GM21381 (cell line): ENCODE results near the gene ZSCAN12.

Source experiments
- ATAC-seq: cut with Tn5 transposase; IDR thresholded peaks from one replicate; pipeline ENCODE4 v1.9.1; 2021; ENCODE audit warnings: mild to moderate bottlenecking, moderate library complexity; ENCODE audit not compliant: unreplicated experiment

ZSCAN12 gene

DNA sequence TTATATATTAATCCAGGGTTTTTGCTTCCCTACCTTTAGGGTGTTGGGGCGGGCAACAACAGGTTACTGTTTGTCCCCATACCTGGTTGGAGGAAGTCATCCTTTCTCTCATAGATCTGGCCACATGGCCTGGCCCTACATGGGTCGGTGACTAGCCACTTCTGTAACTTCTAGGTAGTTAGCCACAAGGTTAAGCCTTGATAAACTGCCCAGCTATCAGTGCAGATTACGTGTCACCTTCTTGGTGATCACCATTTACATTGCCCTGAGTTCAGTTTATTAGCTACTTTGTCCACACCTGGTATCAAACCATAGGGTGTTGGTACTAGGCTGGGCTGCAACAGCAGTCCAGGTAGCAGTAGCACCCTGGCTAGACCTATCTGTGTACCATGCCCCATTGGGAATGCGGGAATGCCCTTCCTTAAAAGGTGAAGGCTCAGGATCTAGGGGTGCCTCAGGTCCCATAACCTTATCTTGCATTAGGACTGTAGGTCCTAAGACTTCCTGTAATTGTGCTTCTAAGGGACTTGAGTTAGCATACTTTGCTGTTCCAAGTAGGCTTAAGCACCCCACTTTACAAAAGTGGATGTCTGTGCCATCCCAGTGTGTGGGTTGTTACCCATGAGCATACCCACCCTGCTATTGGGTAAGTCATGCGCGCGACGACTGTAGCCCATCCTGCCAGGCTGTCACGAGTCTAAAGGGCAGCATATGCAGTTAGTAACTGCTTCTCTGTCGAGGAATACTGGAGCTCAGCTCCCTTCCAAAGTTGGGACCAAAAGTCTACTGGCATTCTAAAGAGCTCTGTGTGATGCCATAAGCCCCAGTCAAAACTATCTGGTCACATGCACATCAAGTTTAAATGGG lies 44.6 kb downstream of the ZSCAN12 start:
- no peak for ATAC-seq

DNA sequence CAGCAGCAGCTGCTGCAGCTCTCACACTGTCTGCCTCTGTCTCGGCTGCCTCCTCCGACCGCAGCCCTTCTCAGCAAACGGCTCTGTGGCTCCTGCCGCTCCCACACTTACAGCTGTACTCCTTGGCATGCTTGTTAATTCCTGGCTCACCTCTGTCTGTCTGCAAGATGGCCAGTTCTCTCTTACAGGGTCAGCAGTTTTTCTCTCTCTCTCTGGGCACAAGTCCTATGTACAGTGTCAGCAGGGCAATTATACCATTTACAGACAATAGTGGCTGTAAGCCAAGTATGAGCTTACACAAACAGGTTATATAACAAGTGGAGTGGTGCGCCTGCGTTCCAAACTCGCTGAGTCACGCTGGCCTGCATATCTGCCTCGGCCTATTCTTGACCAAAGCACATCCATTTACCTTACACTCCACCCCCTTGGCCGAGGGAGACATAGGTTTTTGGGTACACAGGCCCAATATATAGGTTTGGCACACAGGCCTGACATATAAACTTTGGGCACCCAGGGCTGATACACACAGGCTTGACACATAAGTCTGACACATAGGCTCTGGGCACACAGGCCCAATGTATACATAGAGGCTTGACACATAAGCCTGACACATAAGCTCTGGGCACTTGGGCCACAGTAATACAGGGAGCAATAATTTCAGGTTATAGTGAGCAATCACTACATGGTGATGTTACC lies 45.4 kb downstream of the ZSCAN12 start:
- ATAC-seq: no peak

DNA sequence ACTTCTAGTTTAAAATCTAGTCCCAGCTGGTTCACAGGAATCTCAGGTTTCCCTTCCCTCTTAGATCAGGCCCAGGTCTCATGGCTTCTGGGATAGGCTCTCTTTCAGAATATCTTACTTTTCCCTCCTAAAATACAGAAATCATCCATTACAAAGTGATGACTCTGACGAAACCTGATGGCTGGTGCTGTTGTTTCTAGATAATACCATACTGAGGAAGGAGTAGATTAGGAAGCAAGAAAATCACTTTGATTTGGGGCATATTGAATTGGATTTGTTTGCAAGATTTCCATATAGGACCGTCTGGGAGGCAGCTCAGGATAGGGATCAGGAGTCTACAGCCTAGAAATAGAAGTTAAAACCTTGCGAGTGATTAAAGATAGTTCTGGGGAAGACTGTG lies 46.2 kb downstream of the ZSCAN12 start:
- no peak for ATAC-seq

- no peak for ATAC-seq
These were observed 48.0 kb downstream of the ZSCAN12 start for GRCh38 chr6:28351493-28351925.

DNA sequence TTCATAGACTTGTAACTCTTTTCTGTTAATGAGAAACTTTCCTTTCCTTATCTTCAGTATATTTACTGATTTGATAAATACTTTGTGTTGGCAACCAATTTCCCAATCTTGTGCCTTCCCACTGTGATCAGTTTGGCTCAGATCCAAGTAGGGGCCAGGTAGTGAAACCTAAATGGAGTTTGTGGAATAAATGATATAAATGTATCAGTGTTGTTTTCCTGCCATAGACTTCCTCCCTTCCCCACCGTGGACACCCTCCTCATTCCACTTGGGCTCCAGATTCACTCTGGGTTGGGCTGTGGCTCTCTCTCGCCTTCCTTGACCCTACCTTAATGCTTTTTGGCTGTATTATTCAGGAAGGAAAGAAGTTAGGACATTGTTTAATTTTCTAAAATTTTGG lies 48.5 kb downstream of the ZSCAN12 start:
- ATAC-seq: no peak

DNA sequence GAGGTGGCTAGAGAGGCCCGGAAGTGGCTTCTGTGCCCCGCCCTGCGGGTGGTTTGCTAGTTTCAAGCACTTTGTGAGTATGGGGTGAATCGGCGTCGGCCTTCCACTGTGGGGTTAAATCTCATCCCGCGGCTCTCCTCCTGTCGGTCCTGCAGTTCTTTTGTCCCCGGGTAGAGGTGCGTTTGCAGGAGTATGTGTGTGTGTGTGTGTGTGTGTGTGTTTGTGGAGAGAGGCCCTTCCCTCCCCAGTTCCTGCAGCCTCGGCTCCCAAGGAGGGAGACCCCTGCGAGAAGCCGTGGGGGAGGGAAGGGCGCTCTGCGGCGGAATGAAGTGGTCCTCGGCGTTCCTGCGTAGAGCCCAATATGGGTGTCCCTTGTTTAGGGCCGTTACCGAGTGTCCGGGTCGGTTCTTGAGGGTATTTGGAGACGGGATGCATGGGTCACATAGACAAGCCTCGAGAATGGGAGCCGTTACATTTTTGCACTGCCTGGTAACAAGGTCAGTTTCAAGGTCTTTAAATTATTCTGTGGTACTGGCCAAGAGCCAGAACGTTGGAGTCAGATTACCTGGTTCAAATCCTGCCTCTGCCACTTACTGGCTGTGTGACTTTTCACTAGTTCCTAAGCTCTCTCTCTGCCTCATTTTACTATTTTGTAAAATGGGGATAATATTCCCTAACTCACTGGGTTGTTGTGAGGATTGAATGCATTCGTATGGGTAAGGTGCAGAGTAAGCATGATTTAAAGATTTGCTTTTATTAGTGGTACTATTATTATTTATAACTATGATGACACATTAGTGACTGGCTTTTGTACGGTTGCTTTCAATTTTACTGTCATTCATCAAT lies 49.4 kb downstream of the ZSCAN12 start, which contains the start of gene ZKSCAN3:
TSS of gene ZKSCAN3 (plus strand) at position 56 of the 846 bp plus-strand sequence. CDS start 9,640 bp downstream, outside the sequence.
- peak; percentile 88 for ATAC-seq

GRCh38 chr6:28349344-28349891 lies 50.1 kb downstream of the ZSCAN12 start:
- ATAC-seq: no peak

- no peak for ATAC-seq
These were observed 52.4 kb downstream of the ZSCAN12 start for GRCh38 chr6:28347119-28347518.

DNA sequence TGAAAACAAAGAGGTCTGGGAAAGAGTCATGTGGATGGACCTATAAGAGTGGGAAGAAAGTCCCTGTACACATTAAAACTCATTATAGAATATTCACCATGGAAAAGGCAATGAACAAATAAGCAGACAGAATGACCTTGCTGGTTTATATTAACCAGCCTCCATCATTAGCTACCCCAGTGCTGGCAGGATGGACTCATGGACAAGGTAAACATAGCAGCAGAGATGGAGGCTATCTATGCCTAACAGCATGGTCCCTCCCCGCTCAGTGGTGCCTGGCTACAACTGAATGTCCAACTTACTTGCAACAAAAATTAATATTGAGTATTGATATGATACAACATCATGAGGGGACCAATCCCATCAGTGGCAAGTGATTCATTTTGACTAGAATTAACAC lies 54.3 kb downstream of the ZSCAN12 start:
- no peak for ATAC-seq

DNA sequence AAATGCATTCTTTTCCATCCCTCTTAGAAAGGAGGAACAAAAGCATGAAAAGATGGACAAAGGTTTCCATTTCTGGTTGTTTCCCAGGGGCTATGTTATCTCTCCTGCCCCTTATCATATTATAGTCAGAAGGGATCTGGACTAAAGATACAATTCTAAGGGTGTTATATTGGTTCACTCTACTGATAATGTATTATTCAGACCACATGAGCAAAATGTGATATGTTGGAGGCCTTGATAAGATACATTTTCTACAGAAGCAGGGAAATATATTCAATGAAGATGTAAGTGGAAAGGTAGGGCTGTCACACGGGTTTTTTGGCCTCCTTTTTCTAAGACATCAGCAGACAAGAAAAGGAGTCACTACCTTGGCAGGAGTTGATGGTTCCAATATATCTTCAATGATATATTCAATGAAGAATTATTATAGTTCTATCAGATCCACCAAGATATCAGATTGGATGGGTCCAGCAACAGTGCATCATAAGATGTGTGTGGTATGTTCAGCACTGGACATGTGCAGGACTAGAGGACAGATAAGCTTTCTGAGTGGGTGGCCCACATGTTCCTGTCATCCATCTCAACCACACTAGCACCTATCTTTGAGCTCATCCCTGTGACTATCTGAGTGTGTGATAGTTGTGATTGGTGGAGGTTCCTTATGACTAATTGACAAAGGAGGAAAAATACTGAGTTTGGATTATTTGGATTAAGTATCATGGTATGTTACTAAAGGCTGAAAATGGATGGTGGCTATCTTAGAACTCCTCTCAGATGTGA lies 55.5 kb downstream of the ZSCAN12 start:
- ATAC-seq: no peak

DNA sequence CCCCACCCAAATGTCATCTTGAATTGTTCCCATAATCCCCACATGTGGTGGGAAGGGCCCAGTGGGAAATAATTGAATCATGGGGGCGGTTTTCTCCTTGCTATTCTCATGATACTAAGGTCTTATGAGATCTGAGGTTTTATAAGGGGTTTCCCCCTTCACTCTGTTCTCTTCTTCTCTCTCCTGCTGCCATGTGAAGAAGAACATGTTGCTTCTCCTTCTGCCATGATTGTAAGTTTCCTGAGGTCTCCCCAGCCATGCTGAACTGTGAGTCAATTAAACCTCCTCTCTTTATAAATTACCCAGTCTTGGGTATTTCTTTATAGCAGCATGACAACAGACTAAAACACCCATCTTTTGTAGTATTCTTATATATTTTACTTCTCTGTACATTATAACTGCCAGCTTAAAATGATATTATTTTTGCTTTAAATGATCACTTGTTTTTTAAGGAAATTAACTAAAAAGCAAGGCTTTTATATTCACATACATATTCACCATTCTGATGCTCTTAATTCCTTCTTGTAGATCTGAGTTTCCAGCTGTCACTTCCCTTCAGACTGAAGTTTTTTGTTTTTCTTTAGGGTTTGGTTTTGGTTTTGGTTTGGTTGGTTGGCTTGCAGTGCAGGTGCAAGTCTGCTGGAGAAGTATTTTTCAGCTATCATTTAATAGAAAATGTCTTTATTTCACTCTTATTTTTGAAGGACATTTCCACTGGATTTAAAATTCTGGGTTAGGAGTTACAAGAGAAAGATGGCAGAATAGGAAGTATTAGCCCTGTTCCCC lies 59.0 kb downstream of the ZSCAN12 start:
- no peak for ATAC-seq

- ATAC-seq: no peak
These were observed 62.4 kb downstream of the ZSCAN12 start for GRCh38 chr6:28337121-28337520.

GRCh38 chr6:28336284-28337120 lies 63.0 kb downstream of the ZSCAN12 start:
- peak; percentile 46 for ATAC-seq

DNA sequence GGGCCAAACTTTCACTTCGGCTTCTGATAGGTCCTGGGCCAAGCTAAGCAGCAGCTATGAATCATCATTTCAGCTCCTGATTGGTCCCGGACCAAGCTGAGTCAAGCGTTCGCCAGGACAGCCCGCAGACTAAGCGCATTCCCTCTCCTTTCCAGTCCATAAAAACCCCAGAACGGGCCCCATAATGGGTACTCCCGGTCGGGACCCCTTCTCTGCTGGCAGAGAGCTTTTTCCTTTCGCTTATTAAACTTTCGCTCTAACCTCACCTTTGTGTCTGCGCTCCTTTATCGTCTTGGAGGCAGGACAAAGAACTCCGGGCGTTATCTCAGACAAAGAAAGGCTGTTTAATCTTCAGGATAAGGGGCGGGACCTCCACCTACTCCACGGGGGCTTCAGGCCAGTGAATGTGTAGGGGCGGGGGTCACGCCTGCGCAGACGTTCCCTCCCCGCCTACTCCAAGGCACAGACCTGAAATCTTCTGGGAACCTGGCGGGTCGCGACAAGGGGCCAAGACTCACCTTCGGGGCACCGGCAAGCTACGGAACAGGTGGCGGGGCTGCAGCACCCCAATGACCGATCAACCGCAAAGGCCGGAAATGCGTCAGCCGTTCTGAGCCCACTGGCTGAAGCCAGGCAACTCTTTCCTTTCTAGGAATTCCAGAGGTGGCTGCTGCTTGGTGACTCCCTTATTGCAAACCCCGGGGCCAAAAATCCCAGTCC lies 63.8 kb downstream of the ZSCAN12 start, which contains the start of gene ZSCAN31:
TSS of gene ZSCAN31 (minus strand) at position 585 of the 720 bp plus-strand sequence. CDS start 6,465 bp downstream, outside the sequence.
- peak; percentile 80 for ATAC-seq

GRCh38 chr6:28335040-28335563 lies 64.4 kb downstream of the ZSCAN12 start:
- ATAC-seq: no peak

GRCh38 chr6:28334286-28335039 lies 65.1 kb downstream of the ZSCAN12 start:
- ATAC-seq: no peak

DNA sequence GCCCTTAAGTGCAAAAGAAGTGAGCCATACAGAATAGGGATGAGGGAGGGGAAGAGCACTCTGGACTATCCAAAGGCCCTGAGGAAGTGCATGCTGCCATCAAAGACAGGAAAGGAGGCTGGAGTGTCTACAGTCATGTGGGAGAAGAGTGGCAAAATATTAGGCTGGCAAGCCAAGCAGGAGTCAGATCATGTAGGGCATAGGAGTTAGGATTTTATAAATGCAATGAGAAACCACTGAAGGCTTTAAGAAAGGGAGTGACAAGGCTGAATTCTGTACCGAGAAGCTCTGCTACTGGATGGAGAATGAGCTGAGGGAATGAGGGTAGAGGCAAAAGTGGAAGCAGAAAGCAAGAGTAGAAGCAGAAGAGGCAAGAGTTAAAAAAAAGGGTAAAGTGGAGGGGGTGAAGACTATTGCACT lies 65.9 kb downstream of the ZSCAN12 start:
- no peak for ATAC-seq
